ENCODE measurements around the gene KIF16B.

- TF ChIP-seq, protein P1, sequence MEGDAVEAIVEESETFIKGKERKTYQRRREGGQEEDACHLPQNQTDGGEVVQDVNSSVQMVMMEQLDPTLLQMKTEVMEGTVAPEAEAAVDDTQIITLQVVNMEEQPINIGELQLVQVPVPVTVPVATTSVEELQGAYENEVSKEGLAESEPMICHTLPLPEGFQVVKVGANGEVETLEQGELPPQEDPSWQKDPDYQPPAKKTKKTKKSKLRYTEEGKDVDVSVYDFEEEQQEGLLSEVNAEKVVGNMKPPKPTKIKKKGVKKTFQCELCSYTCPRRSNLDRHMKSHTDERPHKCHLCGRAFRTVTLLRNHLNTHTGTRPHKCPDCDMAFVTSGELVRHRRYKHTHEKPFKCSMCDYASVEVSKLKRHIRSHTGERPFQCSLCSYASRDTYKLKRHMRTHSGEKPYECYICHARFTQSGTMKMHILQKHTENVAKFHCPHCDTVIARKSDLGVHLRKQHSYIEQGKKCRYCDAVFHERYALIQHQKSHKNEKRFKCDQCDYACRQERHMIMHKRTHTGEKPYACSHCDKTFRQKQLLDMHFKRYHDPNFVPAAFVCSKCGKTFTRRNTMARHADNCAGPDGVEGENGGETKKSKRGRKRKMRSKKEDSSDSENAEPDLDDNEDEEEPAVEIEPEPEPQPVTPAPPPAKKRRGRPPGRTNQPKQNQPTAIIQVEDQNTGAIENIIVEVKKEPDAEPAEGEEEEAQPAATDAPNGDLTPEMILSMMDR (IDR thresholded peaks at IDR 0.05; ENCODE audit: low read depth, low read length) = no peak
- TF ChIP-seq EZH2phosphoT487 (IDR thresholded peaks at IDR 0.05; ENCODE audit: low read depth) = no peak
Observed at GRCh38 chr20:16327606-16328005, 245.6 kb downstream of the KIF16B start.
